GM19240 (cell line): ENCODE measurements around the gene KIF4A.

ENCODE experiments used
- DNase-seq: peaks from one replicate; pipeline ENCODE4 v3.0.0; 2011; ENCODE audit warnings: low spot score; ENCODE audit not compliant: insufficient read length

Gene KIF4A

GRCh38 chrX:70437921-70438665 is 148.2 kb downstream of the KIF4A start:
- no peak for DNase-seq

GRCh38 chrX:70439016-70439415 is 149.1 kb downstream of the KIF4A start:
- no peak for DNase-seq

- no peak for DNase-seq
Observed at GRCh38 chrX:70442224-70442623, 152.3 kb downstream of the KIF4A start.

- no peak for DNase-seq
Observed at GRCh38 chrX:70444326-70444945, 154.5 kb downstream of the KIF4A start, which contains the start of gene DLG3. DLG3 (plus strand) TSS chrX:70444835; CDS start chrX:70445202, 367 bp downstream.

GRCh38 chrX:70444946-70445656 is 155.2 kb downstream of the KIF4A start:
- DNase-seq = no peak

GRCh38 chrX:70445951-70446350 is 156.0 kb downstream of the KIF4A start:
- no peak for DNase-seq

- DNase-seq = no peak
Observed at GRCh38 chrX:70446380-70447350, 156.8 kb downstream of the KIF4A start.

GRCh38 chrX:70449457-70449966 is 159.6 kb downstream of the KIF4A start:
- DNase-seq = no peak

GRCh38 chrX:70452143-70452733 is 162.3 kb downstream of the KIF4A start:
- DNase-seq = no peak

- DNase-seq = no peak
Observed at GRCh38 chrX:70453024-70453618, 163.2 kb downstream of the KIF4A start.

- DNase-seq = no peak
Observed at GRCh38 chrX:70454441-70455365, 164.8 kb downstream of the KIF4A start.

GRCh38 chrX:70455366-70456202 is 165.7 kb downstream of the KIF4A start:
- DNase-seq = no peak

- DNase-seq = no peak
Observed at GRCh38 chrX:70456256-70456655, 166.4 kb downstream of the KIF4A start.

GRCh38 chrX:70461026-70461425 is 171.1 kb downstream of the KIF4A start:
- no peak for DNase-seq

- DNase-seq = no peak
Observed at GRCh38 chrX:70464051-70464450, 174.1 kb downstream of the KIF4A start.

- DNase-seq = no peak
Observed at GRCh38 chrX:70466968-70467367, 177.1 kb downstream of the KIF4A start.

GRCh38 chrX:70468709-70469108 is 178.8 kb downstream of the KIF4A start:
- DNase-seq = no peak
